RKO (cell line): ENCODE measurements around the gene RPS3A.
"Not testable (repeated sequence)": the region's sequence is repeated elsewhere in the genome, so short reads cannot be mapped to it uniquely, and the experiment has no call there.

Source experiments
- DNase-seq: peaks from one replicate; pipeline ENCODE4 v3.0.0-alpha.2; 2016; ENCODE audit warnings: low spot score

Gene RPS3A

DNA sequence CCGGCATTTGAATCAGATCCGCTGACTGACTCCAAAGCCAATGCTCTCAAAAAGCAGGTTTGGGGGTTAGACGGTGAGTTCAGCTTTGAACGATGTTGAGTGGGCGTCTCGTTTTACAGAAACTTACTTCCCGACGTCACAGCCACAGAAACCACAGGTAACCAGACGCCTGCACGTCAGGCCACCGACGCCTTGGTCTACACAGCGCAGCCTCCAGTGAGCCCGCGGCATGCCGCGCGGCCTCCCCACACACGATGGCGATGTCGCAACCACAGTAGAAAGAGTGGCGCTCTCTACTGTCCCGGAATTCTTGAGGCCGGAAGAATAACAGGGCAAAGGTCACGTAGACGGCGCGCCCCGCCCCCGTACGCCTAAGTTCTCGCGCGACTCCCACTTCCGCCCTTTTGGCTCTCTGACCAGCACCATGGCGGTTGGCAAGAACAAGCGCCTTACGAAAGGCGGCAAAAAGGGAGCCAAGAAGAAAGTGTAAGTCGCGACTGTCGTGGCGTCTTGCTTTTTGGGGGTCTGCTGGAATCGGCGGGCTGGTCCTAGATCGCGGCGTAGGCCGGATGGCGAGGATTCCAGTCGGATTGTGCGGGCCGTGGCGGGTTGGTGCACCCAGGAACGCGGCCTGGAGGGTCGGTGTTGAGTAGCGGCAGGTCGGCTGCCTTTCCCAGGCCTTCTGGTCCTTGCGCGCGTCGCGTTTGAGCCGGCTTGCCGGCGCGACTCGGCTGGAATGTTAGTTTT is at the start of gene RPS3A:
Gene RPS3A (plus strand): TSS at position 400 of the 747 bp plus-strand sequence. CDS start 25 bp downstream, at position 425.
- peak; percentile 95 for DNase-seq

DNA sequence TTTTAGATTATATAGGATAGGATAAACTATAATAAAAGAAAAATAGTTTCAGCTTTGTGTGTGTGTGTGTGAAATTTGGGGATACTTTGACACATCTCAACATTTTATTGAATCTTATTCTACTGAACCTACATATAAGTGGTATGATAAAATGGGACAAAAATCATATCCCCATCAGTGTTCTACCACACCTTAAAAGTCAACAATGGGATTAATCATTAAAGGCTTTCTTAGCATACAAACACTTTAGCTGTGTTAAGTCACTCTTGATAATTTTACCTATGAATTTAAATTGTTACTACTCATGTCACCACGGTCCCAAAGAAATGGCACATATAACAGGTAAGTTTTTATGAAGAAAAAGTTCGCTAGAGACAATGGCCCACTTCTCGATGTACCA is 46.6 kb upstream of the RPS3A start:
- no peak for DNase-seq

DNA sequence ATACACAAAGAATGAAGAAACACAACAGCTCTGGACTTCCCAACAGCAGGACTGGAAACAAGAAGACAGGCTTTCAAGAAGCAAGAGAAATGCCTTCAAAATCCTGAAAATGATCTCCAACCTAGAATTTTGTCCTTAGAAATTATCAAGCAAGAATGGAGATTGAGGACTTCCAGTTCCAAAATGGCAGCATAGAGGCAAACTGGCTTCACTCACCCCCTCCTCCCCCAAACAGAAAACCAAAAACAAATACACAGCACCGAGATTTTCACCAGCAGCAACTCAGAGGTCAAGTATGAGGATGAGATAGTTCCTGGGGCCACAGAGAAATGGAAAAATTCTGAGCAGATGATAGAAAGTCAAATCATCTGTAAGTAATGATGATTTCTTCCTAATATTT is 43.9 kb upstream of the RPS3A start:
- no peak for DNase-seq

DNA sequence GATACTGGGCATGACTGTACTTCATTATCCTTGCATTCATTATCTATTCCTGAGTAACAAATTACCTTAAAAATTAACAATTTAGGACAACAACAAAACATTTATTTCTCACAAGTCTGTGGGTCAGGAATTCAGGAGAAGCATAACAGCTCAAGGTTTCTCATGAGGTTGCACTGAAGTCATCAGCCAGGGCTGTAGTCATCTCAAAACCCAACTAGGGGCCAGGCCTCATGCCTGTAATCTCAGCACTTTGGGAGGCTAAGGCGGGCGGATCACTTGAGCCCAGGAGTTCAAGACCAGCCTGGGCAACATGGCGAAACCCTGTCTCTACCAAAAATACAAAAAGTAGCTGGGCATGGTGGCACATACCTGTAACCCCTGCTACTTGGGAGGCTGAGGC is 36.3 kb upstream of the RPS3A start:
- DNase-seq: not testable (repeated sequence)

DNA sequence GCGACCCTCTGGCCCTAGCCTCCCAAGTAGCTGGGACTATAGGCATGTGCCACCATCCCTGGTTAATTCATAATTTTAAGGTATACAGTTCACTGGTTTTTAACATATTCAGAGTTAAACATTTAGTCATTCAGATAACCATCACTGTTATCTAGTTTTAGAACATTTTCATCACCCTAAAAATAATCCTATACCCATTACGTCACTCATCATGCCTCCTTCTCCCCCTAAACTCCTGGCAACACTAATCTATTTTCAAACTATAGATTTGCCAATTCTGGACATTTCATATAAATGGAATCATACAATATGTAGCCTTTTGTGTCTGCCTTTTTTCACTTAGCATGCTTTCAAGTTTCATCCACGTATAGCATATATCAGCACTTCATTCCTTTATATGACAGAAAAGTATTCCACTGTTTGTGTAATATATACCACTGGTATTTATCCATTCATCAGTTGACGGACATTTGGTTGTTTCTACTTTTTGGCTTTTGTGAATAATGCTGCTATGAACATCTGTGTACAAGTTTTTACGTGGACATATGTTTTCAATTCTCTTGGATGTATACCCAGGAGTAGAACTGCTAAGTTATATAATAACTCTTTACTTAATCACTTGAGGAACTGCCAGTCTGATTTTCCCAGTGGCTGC is 32.0 kb upstream of the RPS3A start:
- DNase-seq: no peak

DNA sequence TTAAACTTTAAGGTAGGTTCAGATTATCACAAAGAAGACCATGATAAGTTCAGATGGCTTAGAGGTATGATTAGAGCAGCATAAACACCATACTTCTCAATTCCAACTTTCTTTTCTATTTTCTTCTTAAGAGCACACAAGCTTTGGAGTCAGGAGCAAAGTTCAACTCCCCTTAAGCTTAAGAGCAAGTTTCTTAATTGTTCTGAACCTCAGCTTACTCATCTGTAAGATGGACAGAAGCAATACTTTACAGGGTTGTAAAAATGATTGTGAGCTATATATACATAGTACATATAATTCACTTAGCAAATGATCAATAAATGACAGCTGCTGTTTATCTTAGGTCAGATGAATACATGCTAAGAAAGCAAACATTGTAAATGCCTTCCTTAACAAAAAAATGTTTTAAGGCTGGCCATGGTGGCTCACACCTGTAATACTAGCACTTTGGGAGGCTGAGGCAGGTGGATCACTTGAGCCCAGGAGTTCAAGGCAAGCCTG is 25.0 kb upstream of the RPS3A start:
- DNase-seq: no peak

DNA sequence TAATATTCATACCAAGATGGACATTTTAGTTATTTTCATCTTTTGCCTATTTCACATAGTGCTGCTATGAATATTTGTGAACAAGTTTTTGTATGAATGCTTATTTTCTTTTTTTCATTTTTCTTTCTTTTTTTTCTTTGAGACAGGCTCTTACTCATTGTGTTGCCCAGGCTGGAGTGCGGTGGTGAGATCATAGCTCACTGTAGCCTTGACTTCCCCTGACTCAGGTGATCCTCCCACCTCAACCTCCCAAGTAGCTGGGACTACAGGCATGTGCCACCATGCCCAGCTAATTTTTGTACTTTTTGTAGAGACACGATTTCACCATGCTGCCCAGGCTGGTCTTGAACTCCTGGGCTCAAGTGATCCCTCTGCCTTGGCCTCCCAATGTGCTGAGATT is 21.4 kb upstream of the RPS3A start:
- DNase-seq: not testable (repeated sequence)

DNA sequence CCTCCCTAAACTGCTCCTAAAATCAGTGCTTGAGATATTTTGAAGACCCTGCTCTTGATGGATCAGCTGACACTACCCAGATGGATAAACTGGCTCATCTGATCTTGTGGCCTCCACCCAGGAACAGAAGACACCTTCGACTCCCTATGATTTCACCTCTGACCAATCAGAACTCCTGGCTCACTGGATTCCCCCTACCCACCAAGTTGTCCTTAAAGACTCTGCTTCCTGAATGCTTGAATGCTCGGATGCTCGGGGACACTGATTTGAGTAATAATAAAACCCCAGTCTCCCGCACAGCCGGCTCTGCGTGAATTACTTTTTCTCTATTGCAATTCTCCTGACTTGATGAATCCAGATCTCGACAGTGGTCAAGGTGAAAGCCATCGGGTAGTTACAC is 12.0 kb upstream of the RPS3A start:
- DNase-seq: no peak

DNA sequence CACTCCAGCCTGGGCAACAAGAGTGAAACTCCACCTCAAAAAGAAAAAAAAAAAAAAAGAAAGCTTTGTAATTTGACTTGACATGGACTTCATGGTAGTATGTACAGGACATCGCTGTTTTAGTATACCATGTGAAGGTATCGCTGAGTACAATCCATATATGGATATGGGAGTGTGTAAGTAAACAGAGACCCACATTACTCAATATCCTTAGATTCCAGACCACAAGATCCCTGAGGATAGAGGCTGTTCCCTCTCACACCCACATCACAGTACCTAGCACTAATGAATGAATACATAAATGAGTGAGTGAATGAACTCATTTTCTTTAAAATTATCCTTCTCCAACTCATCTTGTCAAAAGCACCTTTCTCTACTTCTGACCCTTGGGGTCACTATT is 8.4 kb upstream of the RPS3A start:
- no peak for DNase-seq

DNA sequence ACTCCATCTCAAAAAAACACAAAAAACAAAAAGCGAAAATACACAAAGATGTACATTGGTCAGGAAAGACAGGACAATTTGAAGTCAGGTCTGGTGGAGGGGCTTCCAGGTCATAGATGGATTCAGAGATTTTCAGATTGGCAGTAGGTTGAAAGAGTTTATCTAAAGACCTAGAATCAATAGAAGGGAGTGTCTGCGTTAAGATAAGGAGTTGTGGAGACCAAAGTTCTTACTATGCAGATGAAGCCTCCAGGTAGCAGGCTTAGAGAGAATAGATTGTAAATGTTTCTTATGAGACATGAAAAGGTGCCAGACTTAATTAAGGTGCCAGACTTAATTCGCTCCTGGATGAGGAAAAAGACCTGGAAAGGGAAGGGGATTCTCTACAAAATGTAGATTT is 6.9 kb upstream of the RPS3A start:
- no peak for DNase-seq

DNA sequence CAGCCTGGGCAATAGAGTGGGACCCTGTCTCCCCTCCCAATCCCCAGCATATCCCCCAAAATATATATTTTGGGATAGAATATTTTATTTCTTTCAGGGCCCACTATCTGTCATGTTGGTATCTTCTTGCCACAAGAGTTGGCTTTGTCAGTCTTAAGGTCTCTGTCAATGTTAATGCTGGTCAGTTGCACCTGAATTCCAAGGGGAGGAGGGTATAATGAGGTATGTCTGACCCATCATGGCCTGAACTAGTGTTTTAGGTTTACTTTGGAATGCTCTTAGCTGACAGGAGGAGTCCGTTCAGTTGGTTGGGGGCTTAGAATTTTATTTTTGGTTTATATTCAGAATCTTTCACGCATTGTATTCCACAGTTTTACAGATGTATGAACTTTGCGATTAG is 6.2 kb upstream of the RPS3A start:
- DNase-seq: no peak

DNA sequence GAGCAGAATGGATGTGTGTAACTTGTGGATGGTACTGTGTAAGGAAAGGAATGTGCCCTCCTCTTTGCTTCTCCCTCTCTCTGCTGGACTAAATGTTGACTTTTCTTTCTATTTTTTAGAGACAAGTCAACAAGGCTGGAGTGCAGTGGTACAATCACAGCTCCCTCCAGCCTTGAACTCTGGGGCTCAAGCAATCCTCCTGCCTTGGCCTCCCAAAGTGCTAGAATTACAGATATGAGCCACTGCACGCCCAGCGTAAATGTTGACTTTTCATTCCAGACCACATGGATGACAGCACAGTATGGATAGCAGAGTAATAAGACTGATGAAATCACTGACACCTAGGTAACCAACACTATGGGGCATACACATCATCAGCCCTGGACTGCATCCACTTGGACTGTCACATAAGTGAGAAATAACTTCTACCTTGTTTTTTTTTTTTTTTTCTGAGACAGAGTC is 5.1 kb upstream of the RPS3A start:
- DNase-seq: no peak

DNA sequence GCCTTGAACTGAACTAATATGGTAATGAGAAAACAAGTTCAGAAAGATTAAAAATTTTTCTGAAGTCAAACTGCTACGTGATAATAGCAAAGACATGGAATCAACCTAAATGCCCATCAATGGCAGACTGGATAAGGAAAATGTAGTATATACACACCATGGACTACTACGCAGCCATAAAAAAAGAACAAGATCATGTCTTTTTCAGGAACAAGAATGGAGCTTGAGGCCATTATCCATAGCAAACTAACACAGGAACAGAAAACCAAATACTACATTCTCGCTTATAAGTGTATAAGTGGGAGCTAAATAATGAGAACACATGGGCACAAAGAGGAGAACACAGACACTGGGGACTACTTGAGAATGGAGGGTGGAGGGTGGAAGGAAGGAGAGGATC is 4.3 kb upstream of the RPS3A start:
- no peak for DNase-seq

DNA sequence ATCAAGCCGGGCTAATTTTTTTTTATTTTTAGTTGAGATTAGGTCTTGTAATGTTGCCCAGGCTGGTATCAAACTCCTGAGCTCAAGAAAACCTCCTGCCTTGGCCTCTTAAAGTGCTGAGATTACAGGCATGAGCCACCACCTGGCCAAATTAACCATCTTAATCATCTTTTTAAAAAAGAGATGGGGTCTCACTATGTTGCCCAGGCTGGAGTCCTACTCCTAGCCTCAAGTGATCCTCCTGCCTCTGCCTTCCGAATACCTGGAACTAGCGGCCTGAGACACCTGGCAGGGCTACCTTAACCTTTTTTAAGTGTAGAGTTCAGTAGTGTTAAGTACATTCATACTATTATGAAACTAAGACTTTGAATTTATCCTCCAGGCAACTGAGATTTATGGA is 1.7 kb upstream of the RPS3A start:
- DNase-seq: no peak

DNA sequence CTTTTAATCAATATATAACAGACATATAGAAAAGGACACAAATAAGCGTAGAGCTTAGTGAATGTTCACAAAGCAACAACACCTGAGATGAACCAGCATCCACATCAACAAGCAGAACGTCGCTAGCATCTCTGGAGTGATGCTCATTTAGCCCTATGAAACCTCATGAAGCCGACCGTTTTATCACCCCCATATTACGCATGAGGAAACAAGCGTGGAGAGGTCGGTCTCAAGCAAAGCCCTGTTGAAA is 524 bp upstream of the RPS3A start:
- no peak for DNase-seq

DNA sequence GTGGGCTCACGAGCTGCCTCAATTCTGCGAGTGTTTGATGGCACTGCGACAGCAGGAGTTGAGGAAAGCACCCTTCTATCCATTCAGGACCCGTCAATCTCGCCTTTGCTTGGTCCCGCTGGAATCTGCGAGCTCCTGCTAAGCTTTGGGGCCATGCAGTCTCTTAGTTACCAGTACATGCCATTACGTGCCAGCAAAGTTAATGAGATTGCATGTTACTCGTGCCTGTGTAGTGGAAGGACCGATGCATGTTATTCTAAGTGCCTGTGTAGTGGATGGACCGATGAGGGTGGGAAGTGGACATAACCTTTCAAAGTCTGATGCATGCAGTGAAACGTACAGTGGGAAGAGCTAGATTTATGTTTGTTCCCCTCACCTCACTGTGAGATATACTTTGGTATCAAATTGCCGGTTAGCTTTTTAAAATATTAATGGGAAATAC is 569 bp downstream of the RPS3A start:
- DNase-seq: peak; percentile 47

DNA sequence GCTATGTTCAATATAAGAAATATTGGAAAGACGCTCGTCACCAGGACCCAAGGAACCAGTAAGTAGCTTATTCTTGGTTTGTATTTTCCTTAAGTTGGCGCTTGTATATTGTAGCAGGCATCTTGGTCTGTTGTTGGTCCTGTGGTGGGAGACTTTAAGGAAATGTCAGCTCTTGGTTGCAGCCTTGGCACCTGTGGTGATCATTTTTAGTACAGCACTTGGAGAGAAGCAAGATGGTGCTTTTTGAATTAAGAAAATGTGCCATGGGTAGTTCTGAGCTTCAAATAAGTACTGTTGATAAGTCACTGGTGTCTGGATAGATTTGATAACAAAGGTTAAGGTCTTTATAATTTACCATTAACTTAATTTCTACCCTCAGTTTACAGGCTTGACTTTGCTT is 1.1 kb downstream of the RPS3A start:
- peak; percentile 38 for DNase-seq

DNA sequence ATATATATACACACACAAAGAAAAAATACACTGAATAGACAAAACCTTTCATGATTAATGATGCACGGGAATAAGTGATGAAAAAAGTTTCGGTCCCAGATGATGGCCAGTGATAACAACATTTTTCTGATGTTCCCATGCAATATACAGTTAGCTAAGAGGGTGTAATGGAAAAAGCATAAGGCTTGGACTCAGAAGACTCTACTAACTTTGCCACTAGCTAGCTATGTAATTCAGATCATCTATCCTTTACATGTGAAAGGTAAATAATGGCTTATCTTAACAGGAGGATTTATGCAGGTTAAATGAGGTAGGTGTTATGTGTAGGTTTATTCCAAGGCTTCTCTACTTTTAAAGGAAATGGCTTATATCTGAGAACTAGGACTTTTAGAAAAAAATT is 4.3 kb downstream of the RPS3A start:
- DNase-seq: no peak

DNA sequence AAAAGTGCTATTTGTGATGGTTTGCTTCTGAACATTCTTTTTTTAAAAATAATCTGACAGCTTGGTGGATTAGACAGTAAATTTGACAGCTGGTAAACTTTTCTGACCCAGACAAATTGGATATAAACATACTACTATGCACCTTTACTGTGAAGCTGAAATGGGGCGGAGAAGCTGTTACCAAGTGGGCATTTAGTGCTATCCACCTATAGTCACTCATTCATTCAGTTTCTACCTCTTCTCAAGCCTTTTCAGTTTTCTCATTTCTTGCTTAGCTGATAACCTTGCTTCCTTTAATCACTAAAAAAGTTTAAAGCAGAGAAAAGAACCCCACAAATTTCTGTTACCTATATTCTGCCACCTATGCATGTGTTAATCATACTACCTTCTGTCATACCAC is 5.2 kb downstream of the RPS3A start:
- DNase-seq: no peak

DNA sequence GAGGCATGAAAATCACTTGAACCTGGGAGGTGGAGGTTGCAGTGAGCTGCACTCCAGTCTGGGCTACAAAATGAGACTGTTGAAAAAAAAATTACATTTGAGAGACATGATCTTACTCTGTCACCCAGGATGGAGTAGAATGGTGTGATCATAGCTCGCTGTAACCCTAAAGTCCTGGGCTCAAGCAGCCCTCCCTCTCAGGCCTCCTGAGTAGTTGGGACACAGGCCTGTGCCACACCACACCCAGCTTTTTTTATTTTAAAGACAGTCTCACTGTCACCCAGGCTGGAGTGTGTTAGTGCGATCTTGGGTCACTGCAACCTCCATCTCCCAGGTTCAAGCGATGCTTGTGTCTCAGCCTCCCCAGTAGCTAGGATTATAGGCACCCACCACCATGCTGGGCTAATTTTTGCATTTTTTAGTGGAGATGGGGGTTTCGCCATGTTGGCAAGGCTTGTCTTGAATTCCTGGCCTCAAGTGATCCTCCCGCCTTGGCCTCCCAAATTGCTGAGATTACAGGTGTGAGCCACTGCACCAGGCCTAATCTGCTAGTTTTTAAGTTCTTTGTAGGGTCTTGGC is 6.1 kb downstream of the RPS3A start:
- DNase-seq: no peak

DNA sequence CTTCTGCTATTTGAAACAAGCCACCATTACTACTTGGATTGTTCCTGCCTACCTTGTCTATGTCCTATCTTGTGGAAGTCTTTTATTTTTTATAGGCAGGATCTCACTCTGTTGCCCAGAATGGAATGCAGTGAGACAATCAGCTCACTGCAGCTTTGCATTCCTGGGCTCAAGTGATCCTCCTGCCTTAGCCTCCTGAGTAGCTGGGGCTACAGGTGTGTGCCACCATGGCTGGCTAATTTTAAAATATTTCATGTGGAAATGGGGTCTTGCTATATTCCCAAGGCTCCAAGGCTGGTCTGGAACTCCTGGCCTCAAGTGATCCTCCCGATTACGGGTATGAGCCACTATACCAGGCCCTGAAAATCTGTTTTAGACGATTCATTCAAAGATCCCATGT is 7.6 kb downstream of the RPS3A start:
- DNase-seq: no peak

DNA sequence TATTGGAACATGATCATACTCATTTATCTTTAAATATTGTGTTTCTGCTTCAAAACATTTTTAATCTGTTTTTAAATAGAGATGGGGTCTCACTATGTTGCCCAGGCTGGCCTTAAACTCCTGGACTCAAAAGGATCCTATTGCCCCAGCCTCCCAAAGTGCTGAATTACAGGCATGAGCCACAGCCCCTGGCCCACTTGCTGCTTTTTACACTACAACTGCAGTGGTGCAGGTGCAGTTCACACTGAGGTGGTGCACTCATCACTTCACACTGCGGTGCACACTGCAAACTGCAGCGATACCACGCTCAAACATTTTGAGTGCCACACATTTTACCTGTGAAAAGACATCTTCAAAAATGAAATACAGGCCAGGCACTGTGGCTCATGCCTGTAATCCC is 10.8 kb downstream of the RPS3A start:
- DNase-seq: no peak

DNA sequence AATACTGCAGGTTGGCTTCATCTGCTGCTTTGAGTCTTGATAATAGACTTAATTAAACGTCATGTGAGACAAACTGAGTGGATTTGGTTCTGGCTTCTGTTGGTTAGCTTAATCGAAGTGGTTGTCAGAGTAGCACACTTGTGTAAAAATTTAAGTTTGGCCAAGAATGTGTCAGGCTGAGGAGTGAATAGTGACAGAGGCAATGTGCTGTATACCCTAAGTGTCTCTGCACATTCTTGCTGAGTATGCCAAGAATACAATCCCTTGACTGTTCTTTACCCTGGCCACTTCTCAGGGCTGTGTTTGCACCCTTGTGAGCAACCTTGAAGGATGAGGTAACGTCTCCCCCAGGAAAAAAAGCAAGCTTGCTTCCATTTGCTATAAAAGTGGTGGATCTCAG is 14.9 kb downstream of the RPS3A start:
- no peak for DNase-seq

DNA sequence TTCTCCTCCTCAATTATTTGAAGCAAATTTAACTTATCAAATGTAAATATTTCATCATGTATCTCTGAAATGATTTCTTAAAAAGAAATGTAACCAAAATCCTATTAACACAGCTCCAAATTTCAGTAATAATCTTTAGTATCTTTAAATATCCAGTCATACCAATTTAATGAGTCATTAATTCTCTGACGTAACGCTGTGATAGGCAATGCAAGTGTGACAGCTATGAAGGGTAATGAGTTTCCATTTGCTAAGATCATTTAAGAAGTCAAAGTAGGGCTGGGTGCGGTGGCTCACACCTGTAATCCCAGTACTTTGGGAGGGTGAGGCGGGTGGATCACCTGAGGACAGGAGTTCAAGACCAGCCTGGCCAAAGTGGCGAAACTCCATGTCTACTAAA is 15.6 kb downstream of the RPS3A start:
- no peak for DNase-seq
